Measurements from ENCODE around the gene SCN2B. TPM values are rescaled to one million over a fixed set of nuclear protein-coding genes. Genes with fewer than 3 reads are reported as not detected.
A peak's percentile ranks its signal among the peaks of the same experiment; 100 is the strongest.

SCN2B gene
- total and polyA plus RNA-seq, 2 of the 13 experiments (the other 11 are each of a cell fraction or from before 2014, with no cell fraction given), result 0.01 to 0.02 TPM

GRCh38 chr11:118145285-118146227 is 30.9 kb downstream of the SCN2B start (continued):
- TF ChIP-seq JUN (CRISPR knock-in tag; IDR thresholded peaks at IDR 0.05), result 0 out of 2 replicates have a peak, but pooled peaks have one; percentile 23
- TF ChIP-seq, protein P1, sequence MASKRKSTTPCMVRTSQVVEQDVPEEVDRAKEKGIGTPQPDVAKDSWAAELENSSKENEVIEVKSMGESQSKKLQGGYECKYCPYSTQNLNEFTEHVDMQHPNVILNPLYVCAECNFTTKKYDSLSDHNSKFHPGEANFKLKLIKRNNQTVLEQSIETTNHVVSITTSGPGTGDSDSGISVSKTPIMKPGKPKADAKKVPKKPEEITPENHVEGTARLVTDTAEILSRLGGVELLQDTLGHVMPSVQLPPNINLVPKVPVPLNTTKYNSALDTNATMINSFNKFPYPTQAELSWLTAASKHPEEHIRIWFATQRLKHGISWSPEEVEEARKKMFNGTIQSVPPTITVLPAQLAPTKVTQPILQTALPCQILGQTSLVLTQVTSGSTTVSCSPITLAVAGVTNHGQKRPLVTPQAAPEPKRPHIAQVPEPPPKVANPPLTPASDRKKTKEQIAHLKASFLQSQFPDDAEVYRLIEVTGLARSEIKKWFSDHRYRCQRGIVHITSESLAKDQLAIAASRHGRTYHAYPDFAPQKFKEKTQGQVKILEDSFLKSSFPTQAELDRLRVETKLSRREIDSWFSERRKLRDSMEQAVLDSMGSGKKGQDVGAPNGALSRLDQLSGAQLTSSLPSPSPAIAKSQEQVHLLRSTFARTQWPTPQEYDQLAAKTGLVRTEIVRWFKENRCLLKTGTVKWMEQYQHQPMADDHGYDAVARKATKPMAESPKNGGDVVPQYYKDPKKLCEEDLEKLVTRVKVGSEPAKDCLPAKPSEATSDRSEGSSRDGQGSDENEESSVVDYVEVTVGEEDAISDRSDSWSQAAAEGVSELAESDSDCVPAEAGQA (IDR thresholded peaks at IDR 0.05; ENCODE audit: low read depth), result no peak
- TF ChIP-seq, protein P1 (CRISPR knock-in tag; IDR thresholded peaks at IDR 0.05; ENCODE audit: borderline replicate concordance), result no peak
- peak; percentile 69; the same call in 1 of the 2 replicates for TF ChIP-seq ZNF713 (CRISPR knock-in tag; IDR thresholded peaks at IDR 0.05)
- TF ChIP-seq ZNF570 (CRISPR knock-in tag; IDR thresholded peaks at IDR 0.05; ENCODE audit: borderline replicate concordance), result no peak
- 0 out of 2 replicates have a peak, but pooled peaks have one; percentile 36 for TF ChIP-seq PAXIP1 (CRISPR knock-in tag; conservative IDR thresholded peaks at IDR 0.05)
- TF ChIP-seq ZNF747 (CRISPR knock-in tag; IDR thresholded peaks at IDR 0.05; ENCODE audit: borderline replicate concordance), result no peak
- TF ChIP-seq, protein P2, sequence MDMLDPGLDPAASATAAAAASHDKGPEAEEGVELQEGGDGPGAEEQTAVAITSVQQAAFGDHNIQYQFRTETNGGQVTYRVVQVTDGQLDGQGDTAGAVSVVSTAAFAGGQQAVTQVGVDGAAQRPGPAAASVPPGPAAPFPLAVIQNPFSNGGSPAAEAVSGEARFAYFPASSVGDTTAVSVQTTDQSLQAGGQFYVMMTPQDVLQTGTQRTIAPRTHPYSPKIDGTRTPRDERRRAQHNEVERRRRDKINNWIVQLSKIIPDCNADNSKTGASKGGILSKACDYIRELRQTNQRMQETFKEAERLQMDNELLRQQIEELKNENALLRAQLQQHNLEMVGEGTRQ (IDR thresholded peaks at IDR 0.05; ENCODE audit: low read depth, low read length), result no peak
- TF ChIP-seq, protein P2 (CRISPR knock-in tag; IDR thresholded peaks at IDR 0.05; ENCODE audit: borderline replicate concordance), result no peak
- no peak for TF ChIP-seq MAFF (IDR thresholded peaks at IDR 0.05; ENCODE audit: low read depth, low read length)
- 0 out of 2 replicates have a peak, but pooled peaks have one; percentile 23 for TF ChIP-seq ZNF280B (CRISPR knock-in tag; IDR thresholded peaks at IDR 0.05; ENCODE audit: borderline replicate concordance)
- TF ChIP-seq, protein P3, sequence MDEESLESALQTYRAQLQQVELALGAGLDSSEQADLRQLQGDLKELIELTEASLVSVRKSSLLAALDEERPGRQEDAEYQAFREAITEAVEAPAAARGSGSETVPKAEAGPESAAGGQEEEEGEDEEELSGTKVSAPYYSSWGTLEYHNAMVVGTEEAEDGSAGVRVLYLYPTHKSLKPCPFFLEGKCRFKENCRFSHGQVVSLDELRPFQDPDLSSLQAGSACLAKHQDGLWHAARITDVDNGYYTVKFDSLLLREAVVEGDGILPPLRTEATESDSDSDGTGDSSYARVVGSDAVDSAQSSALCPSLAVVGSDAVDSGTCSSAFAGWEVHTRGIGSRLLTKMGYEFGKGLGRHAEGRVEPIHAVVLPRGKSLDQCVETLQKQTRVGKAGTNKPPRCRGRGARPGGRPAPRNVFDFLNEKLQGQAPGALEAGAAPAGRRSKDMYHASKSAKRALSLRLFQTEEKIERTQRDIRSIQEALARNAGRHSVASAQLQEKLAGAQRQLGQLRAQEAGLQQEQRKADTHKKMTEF (CRISPR knock-in tag; IDR thresholded peaks at IDR 0.05), result peak; percentile 55; the same call in 1 of the 2 replicates
